ACHN (cell line): Measurements from ENCODE around the gene ABI3BP.
A peak's percentile ranks its signal among the peaks of the same experiment; 100 is the strongest.

Source experiments
- DNase-seq: peaks from one replicate; pipeline ENCODE4 v3.0.0-alpha.2; 2015
- in situ Hi-C: cut with HindIII; loops from 2 replicates; pipeline ENCODE4 v1.10.0; 2017; ENCODE audit warnings: low sequenced_read_pairs, low pct_ligation_motif_present, low pct_unique_long_range_greater_than_20kb

ABI3BP gene

GRCh38 chr3:100804631-100805030 is 188.6 kb downstream of the ABI3BP start:
- in situ Hi-C loops, result no loop called here
- DNase-seq, result no peak

- no peak for DNase-seq
- in situ Hi-C loops, result no loop called here
Measured at GRCh38 chr3:100803711-100804110, 189.5 kb downstream of the ABI3BP start.

GRCh38 chr3:100802126-100802525 is 191.1 kb downstream of the ABI3BP start:
- in situ Hi-C loops, result no loop called here

GRCh38 chr3:100798012-100798411 is 195.2 kb downstream of the ABI3BP start:
- DNase-seq, result no peak
- in situ Hi-C loops, result no loop called here

More at GRCh38 chr3:100802126-100802525, 191.1 kb downstream of the ABI3BP start:
- peak; percentile 28 for DNase-seq

GRCh38 chr3:100796556-100796955 is 196.7 kb downstream of the ABI3BP start:
- in situ Hi-C loops, result no loop called here
- DNase-seq, result peak; percentile 34

GRCh38 chr3:100789579-100789978 is 203.6 kb downstream of the ABI3BP start:
- in situ Hi-C loops, result no loop called here
- no peak for DNase-seq

GRCh38 chr3:100783619-100784018 is 209.6 kb downstream of the ABI3BP start:
- in situ Hi-C loops, result no loop called here
- no peak for DNase-seq

GRCh38 chr3:100782906-100783305 is 210.3 kb downstream of the ABI3BP start:
- DNase-seq, result no peak
- in situ Hi-C loops, result no loop called here

GRCh38 chr3:100782348-100782747 is 210.9 kb downstream of the ABI3BP start:
- in situ Hi-C loops, result no loop called here

GRCh38 chr3:100781301-100781700 is 211.9 kb downstream of the ABI3BP start:
- peak; percentile 22 for DNase-seq
- in situ Hi-C loops, result no loop called here

More at GRCh38 chr3:100782348-100782747, 210.9 kb downstream of the ABI3BP start:
- no peak for DNase-seq

GRCh38 chr3:100780071-100780622 is 213.1 kb downstream of the ABI3BP start:
- no peak for DNase-seq
- in situ Hi-C loops, result no loop called here

- DNase-seq, result no peak
- in situ Hi-C loops, result no loop called here
Measured at GRCh38 chr3:100779480-100779879, 213.7 kb downstream of the ABI3BP start.

- in situ Hi-C loops, result no loop called here
Measured at GRCh38 chr3:100777271-100777670, 215.9 kb downstream of the ABI3BP start.

GRCh38 chr3:100776746-100777145 is 216.5 kb downstream of the ABI3BP start:
- DNase-seq, result no peak
- in situ Hi-C loops, result no loop called here

More at GRCh38 chr3:100777271-100777670, 215.9 kb downstream of the ABI3BP start:
- no peak for DNase-seq

GRCh38 chr3:100776097-100776729 is 217.0 kb downstream of the ABI3BP start:
- DNase-seq, result no peak
- in situ Hi-C loops, result no loop called here

- no peak for DNase-seq
Measured at GRCh38 chr3:100775669-100776068, 217.6 kb downstream of the ABI3BP start.

GRCh38 chr3:100775226-100775625 is 218.0 kb downstream of the ABI3BP start:
- DNase-seq, result no peak
- in situ Hi-C loops, result no loop called here

More at GRCh38 chr3:100775669-100776068, 217.6 kb downstream of the ABI3BP start:
- in situ Hi-C loops, result no loop called here

- DNase-seq, result no peak
- in situ Hi-C loops, result no loop called here
Measured at GRCh38 chr3:100769693-100770092, 223.5 kb downstream of the ABI3BP start.

GRCh38 chr3:100766069-100766468 is 227.2 kb downstream of the ABI3BP start:
- in situ Hi-C loops, result no loop called here
- no peak for DNase-seq

GRCh38 chr3:100765437-100765975 is 227.7 kb downstream of the ABI3BP start:
- in situ Hi-C loops, result no loop called here
- DNase-seq, result no peak
